ENCODE results near the gene MBOAT1. TPM values are rescaled to one million over a fixed set of nuclear protein-coding genes. Genes with fewer than 3 reads are reported as not detected.

Gene MBOAT1
- total and polyA plus RNA-seq, 12 donors = 1.5 to 7.9 (median 3.8) TPM

DNA sequence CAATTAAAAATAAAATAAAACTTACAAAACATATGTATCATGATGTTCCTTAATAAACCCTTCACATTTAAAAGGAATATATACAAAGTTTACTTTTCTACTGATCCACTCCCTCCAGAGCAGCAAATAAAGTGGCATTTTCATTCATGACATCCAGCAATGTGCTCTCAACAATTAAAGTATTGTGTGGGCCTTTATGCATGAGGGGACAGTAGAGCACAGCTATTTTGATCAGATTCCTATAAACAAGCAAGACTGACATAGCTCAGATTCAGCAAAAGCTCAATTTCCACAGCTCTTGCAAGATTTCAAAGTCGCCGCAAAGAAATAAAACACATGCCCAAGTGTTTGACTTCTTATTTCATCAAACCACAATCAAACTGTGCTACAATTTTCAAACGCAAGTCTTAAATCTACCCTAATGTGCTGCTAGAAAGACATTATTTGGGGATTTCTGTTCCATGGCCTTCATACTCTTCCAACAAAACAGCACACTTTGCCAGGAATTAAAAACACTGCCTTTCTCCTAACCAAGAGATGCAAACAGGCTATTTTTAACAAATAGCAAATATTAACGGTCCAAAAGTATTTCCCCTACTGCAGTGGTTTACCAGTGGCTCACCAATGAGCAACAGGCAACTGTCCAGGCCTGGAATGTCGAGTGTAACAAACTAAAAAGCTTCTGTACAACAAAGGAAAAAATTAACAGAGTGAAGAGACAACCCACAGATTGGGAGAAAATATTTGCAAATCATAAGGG, 52.3 kb downstream of the MBOAT1 start:
- WGBS, 2 donors = 67 to 68% methylated on average over 5 of the region's 5 CpGs
- H3K4me3 ChIP-seq = no peak overlapping the region
- TF ChIP-seq, protein P1, sequence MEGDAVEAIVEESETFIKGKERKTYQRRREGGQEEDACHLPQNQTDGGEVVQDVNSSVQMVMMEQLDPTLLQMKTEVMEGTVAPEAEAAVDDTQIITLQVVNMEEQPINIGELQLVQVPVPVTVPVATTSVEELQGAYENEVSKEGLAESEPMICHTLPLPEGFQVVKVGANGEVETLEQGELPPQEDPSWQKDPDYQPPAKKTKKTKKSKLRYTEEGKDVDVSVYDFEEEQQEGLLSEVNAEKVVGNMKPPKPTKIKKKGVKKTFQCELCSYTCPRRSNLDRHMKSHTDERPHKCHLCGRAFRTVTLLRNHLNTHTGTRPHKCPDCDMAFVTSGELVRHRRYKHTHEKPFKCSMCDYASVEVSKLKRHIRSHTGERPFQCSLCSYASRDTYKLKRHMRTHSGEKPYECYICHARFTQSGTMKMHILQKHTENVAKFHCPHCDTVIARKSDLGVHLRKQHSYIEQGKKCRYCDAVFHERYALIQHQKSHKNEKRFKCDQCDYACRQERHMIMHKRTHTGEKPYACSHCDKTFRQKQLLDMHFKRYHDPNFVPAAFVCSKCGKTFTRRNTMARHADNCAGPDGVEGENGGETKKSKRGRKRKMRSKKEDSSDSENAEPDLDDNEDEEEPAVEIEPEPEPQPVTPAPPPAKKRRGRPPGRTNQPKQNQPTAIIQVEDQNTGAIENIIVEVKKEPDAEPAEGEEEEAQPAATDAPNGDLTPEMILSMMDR (IDR thresholded peaks at IDR 0.05) = no peak
- peaks cover 0 to 10% (median 0%) of the 10 kb centered on the region in 9 donors for H3K4me1 ChIP-seq
- no peaks in the 10 kb centered on the region for H3K27me3 ChIP-seq
- peaks cover 0 to 7% (median 0%) of the 10 kb centered on the region in 9 donors for H3K36me3 ChIP-seq
- intact Hi-C loops (cut with DNase I) = no loop called here
- H3K9me3 ChIP-seq = no peaks in the 10 kb centered on the region
- ATAC-seq = no peak
- DNase-seq = no peak
- H3K27ac ChIP-seq = no peak overlapping the region

- no peak overlapping the region for H3K4me3 ChIP-seq
- no peak overlapping the region for H3K27ac ChIP-seq
- H3K9me3 ChIP-seq = no peaks in the 10 kb centered on the region
- WGBS, 2 donors = 72 to 74% methylated on average over 4 of the region's 4 CpGs
- intact Hi-C loops (cut with DNase I) = no loop called here
- ATAC-seq (no peak), DNase-seq (no peak)
- TF ChIP-seq, protein P1 (IDR thresholded peaks at IDR 0.05) = no peak
- H3K27me3 ChIP-seq = no peaks in the 10 kb centered on the region
- peaks cover 0 to 10% (median 0%) of the 10 kb centered on the region in 9 donors for H3K4me1 ChIP-seq
- H3K36me3 ChIP-seq = peaks cover 0 to 5% (median 0%) of the 10 kb centered on the region in 9 donors
These were observed 53.2 kb downstream of the MBOAT1 start for GRCh38 chr6:20159098-20159497.

DNA sequence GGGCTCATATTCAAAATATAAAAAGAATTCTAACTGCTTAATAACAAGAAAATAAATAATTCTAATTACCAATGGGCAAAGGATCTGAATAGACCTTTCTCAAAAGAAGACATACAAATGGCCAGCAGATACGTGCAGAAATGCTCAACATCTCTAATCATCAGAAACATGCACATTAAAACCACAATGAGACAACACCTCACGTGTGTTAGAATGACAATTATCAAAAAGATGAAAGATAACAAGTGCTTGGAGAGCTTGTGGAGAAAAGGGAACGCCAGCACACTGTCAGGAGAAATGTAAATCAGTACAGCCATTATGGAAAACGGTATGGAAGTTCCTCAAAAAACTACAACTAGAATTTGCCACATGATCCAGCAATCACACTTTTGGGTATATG, 53.6 kb downstream of the MBOAT1 start:
- Histone ChIP-seq H3K9me3 (no peaks in the 10 kb centered on the region), H3K27me3 (no peaks in the 10 kb centered on the region), H3K27ac (no peak overlapping the region), H3K4me1 (peaks cover 0 to 10% (median 0%) of the 10 kb centered on the region in 9 donors), H3K4me3 (no peak overlapping the region), H3K36me3 (peaks cover 0 to 5% (median 0%) of the 10 kb centered on the region in 9 donors)
- ATAC-seq (no peak), DNase-seq (no peak)
- intact Hi-C loops (cut with DNase I) = no loop called here
- 91 to 95% methylated on average over 4 of the region's 4 CpGs for WGBS, 2 donors
- TF ChIP-seq, protein P1 (IDR thresholded peaks at IDR 0.05) = no peak

GRCh38 chr6:20156824-20157223, 55.4 kb downstream of the MBOAT1 start:
- no peaks in the 10 kb centered on the region for H3K9me3 ChIP-seq
- ATAC-seq (no peak), DNase-seq (no peak)
- H3K36me3 ChIP-seq = peaks cover 0 to 4% (median 0%) of the 10 kb centered on the region in 9 donors
- 93 to 95% methylated on average over 2 of the region's 2 CpGs for WGBS, 2 donors
- intact Hi-C loops (cut with DNase I) = no loop called here
- H3K27ac ChIP-seq = no peak overlapping the region
- TF ChIP-seq, protein P1 (IDR thresholded peaks at IDR 0.05) = no peak
- no peak overlapping the region for H3K4me3 ChIP-seq
- H3K27me3 ChIP-seq = no peaks in the 10 kb centered on the region
- H3K4me1 ChIP-seq = peaks cover 0 to 7% (median 0%) of the 10 kb centered on the region in 9 donors

Measured in heart right ventricle (tissue), 16 donors.